Tibial nerve (tissue), 4 donors: ENCODE measurements around the gene SETDB2. TPM values are rescaled to one million over a fixed set of nuclear protein-coding genes. Genes with fewer than 3 reads are reported as not detected.

Experiments
- DNase-seq, 2 donors: peaks; one replicate each; pipeline ENCODE4 v3.0.0-alpha.2; 2019; ENCODE audit warnings: low spot score in 2 of 2
- H3K27ac ChIP-seq, 4 donors: fragments of 200-600 bp; sonication (generic) in 3 of 4; one replicate each; pipeline ENCODE4 v1.5.1; 2017 to 2019; ENCODE audit warnings: mild to moderate bottlenecking in 1 of 4
- H3K27me3 ChIP-seq, 2 donors: fragments of 200-600 bp; sonication (generic) in 1 of 2; one replicate each; pipeline versions ENCODE4 v1.5.1 to v1.6.0; 2017 to 2019
- H3K36me3 ChIP-seq, 3 donors: fragments of 200-600 bp; sonication (generic); one replicate each; pipeline ENCODE4 v1.5.1; 2018 to 2019
- H3K4me1 ChIP-seq, 4 donors: fragments of 200-600 bp; sonication (generic) in 3 of 4; one replicate each; pipeline ENCODE4 v1.5.1; 2017 to 2019
- H3K4me3 ChIP-seq, 4 donors: fragments of 200-600 bp; sonication (generic) in 3 of 4; one replicate each; pipeline ENCODE4 v1.5.1; 2017 to 2019; ENCODE audit warnings: mild to moderate bottlenecking in 1 of 4, moderate library complexity in 1 of 4
- H3K9me3 ChIP-seq, 4 donors: fragments of 200-600 bp; sonication (generic) in 3 of 4; one replicate each; pipeline ENCODE4 v1.5.1; 2017 to 2019
- EP300 ChIP-seq, 2 donors: sonication (generic); formaldehyde crosslinking; IDR thresholded peaks; one replicate each; pipeline ENCODE4 v1.6.1; 2017; ENCODE audit warnings: antibody characterized with exemption in 2 of 2, mild to moderate bottlenecking in 1 of 2
- POLR2A ChIP-seq, 2 donors: fragments of 450-650 bp; IDR thresholded peaks; one replicate each; pipeline ENCODE4 v1.6.1; 2017; ENCODE audit warnings: antibody characterized with exemption in 2 of 2, mild to moderate bottlenecking in 2 of 2, moderate library complexity in 2 of 2
- WGBS, 2 donors: methylation state at CpG; one replicate each; pipeline ENCODE4 v1.1.5; 2018; 5-methylcytosine and 5-hydroxymethylcytosine counted together
- total RNA-seq, 4 donors: library from RNA; depleted of rRNA; stranded (reverse); fragments of >200 nt; gene quantifications; one replicate each; pipeline ENCODE4 v1.1.0, GENCODE V29; 2016
- TF ChIP-seq, protein P1 (sequence below), 5 experiments: fragments of 200-600 bp in 3 of 5; fragments of 450-650 bp in 2 of 5; sonication (generic) in 3 of 5; IDR thresholded peaks; one replicate each; pipeline ENCODE4 v1.5.1; 2016 to 2019; ENCODE audit warnings: antibody characterized with exemption in 5 of 5, mild to moderate bottlenecking in 3 of 5, moderate library complexity in 2 of 5

SETDB2 gene
- total RNA-seq, 4 donors from 2014 or later = 9.2 to 16.5 (median 13.0) TPM

DNA sequence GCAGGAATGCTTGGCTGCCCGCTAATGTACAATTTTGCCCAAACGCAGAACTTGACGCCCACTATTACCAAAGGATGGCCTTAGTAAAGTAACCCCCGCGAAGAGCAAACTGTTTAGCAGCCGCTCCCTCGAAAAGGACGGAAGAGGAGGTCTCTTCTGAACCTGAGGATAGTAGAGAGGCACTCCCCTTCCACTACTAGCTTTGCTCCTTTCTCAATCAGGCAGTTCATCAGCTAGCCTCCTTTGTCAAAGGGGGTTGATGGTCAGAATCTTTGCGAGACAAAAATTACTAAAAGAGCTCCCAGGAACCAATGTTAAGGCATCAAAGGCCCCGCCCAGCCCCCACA lies 744 bp upstream of the SETDB2 start:
- H3K27me3 ChIP-seq = no peaks in the 10 kb centered on the region
- no peak for DNase-seq
- no peaks in the 10 kb centered on the region for H3K36me3 ChIP-seq
- 4 to 10% methylated on average over 10 of the region's 10 CpGs for WGBS, 2 donors
- TF ChIP-seq EP300 (IDR thresholded peaks at IDR 0.05) (no peak), POLR2A (IDR thresholded peaks at IDR 0.05) (no peak)
- TF ChIP-seq, protein P1, sequence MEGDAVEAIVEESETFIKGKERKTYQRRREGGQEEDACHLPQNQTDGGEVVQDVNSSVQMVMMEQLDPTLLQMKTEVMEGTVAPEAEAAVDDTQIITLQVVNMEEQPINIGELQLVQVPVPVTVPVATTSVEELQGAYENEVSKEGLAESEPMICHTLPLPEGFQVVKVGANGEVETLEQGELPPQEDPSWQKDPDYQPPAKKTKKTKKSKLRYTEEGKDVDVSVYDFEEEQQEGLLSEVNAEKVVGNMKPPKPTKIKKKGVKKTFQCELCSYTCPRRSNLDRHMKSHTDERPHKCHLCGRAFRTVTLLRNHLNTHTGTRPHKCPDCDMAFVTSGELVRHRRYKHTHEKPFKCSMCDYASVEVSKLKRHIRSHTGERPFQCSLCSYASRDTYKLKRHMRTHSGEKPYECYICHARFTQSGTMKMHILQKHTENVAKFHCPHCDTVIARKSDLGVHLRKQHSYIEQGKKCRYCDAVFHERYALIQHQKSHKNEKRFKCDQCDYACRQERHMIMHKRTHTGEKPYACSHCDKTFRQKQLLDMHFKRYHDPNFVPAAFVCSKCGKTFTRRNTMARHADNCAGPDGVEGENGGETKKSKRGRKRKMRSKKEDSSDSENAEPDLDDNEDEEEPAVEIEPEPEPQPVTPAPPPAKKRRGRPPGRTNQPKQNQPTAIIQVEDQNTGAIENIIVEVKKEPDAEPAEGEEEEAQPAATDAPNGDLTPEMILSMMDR (IDR thresholded peaks at IDR 0.05) = no peak
- peak overlapping the region; percentile 85 to 99 (median 96) for H3K27ac ChIP-seq
- peaks cover 0 to 41% (median 21%) of the 10 kb centered on the region in 4 donors for H3K4me1 ChIP-seq
- no peaks in the 10 kb centered on the region for H3K9me3 ChIP-seq
- H3K4me3 ChIP-seq = peak overlapping the region; percentile 51 to 93 (median 81)

DNA sequence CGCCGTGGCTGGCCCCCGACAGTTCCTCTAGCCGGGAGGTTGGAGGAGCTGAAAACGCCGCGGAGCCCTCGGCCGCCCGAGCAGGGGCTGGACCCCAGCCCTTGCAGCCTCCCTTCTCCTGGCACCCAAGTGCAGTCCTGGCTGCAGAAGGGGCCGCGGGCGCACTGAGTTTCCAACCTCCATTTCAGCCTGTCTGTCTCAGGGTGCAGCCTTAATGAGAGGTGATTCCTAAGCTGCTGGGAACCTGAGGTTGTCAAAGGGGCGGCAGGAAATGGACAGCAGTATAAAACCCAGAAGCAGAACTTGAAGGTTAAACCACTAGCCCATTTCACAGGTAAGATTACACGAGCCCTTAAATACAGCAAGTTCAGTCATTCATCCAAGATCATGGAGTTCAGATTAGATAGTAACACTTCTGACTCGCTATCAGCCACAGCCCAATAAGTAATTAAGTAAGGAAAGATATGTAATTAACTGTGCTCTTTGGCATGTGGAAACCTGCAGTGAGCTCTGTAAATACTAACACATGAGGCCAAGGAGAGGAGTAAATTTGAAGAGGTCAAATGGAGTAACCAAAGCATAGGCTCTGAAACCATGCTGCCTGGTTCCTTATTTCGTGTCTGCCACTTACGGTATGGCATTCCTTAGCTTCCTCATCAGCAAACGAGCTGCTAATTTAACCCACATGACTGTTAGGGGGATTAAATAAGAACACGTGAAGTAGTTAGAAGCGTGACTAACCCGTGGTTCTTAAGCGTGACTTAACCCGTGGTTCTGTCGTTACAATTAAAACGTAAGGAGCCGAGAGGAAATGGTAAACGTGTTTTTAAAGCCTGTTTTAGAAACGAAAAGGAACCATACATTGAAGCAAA lies 686 bp downstream of the SETDB2 start:
- Histone ChIP-seq H3K27ac (peak overlapping the region; percentile 85 to 99 (median 96)), H3K9me3 (no peaks in the 10 kb centered on the region), H3K4me3 (peak overlapping the region; percentile 51 to 93 (median 76)), H3K27me3 (no peaks in the 10 kb centered on the region), H3K4me1 (peaks cover 0 to 46% (median 21%) of the 10 kb centered on the region in 4 donors), H3K36me3 (peaks cover 0 to 7% (median 0%) of the 10 kb centered on the region in 3 donors)
- DNase-seq = peak in 1 of 2 donors; percentile 73
- 2% methylated on average over 16 to 29 of the region's 29 CpGs for WGBS, 2 donors
- TF ChIP-seq, protein P1 (IDR thresholded peaks at IDR 0.05) = no peak
- TF ChIP-seq EP300 (IDR thresholded peaks at IDR 0.05) (peak; percentile 85 to 90), POLR2A (IDR thresholded peaks at IDR 0.05) (peak in 1 of 2 donors; percentile 50)

DNA sequence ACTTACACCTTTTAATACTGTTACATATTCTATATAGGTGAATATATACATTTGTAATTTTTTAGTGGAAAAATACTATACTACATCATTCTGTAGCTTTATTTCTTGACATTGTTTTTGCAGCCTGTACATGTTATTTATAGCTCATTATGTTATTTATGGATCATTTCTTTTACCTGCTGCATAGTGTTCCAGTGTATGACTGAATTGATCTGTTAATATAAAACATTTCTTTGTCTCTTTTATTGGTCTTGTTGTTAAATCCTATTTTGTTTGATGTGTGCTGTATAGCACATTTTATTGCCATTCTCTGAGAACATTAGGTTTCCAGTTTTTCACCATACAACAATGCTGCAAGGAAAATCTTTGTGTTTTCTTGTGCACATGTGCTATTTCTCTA lies 2.4 kb downstream of the SETDB2 start:
- Histone ChIP-seq H3K27ac (peak overlapping the region in 2 of 4 donors; percentile 99), H3K36me3 (peaks cover 0 to 11% (median 0%) of the 10 kb centered on the region in 3 donors), H3K9me3 (no peaks in the 10 kb centered on the region), H3K27me3 (no peaks in the 10 kb centered on the region), H3K4me1 (peaks cover 0 to 52% (median 21%) of the 10 kb centered on the region in 4 donors), H3K4me3 (no peak overlapping the region)
- no peak for DNase-seq
- TF ChIP-seq, protein P1 (IDR thresholded peaks at IDR 0.05) = no peak
- no peak for TF ChIP-seq EP300 (IDR thresholded peaks at IDR 0.05)
- TF ChIP-seq POLR2A (IDR thresholded peaks at IDR 0.05) = no peak

DNA sequence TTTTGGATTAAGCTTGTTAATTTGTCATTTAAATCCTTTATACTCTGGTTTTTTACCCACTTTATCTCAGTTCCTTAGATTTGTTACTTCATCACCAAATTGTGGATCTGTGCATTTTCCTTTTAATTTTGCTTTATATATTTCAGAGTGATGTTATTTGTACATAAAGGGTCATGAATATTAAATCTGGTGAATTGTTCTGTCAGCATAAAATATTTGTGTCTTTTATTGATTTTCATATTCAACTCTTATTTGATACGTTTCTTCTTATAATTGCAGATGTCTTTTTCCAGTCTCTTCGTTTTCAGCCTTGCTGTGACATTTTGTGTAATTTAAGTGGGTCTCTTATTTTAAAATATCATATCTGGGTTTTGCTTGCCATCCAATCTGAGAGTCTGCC lies 4.7 kb downstream of the SETDB2 start:
- peaks cover 0 to 19% (median 0%) of the 10 kb centered on the region in 3 donors for H3K36me3 ChIP-seq
- H3K9me3 ChIP-seq = no peaks in the 10 kb centered on the region
- no peaks in the 10 kb centered on the region for H3K27me3 ChIP-seq
- no peak overlapping the region for H3K27ac ChIP-seq
- TF ChIP-seq, protein P1 (IDR thresholded peaks at IDR 0.05) = no peak
- TF ChIP-seq POLR2A (IDR thresholded peaks at IDR 0.05) (no peak), EP300 (IDR thresholded peaks at IDR 0.05) (no peak)
- H3K4me3 ChIP-seq = no peak overlapping the region
- 82 to 95% methylated on average over 2 of the region's 2 CpGs for WGBS, 2 donors
- H3K4me1 ChIP-seq = peaks cover 0 to 46% (median 18%) of the 10 kb centered on the region in 4 donors
- DNase-seq = no peak
